Spinal cord (tissue), 10 donors: Measurements from ENCODE around the gene CCDC57. TPM values are rescaled to one million over a fixed set of nuclear protein-coding genes. Genes with fewer than 3 reads are reported as not detected.
A peak's percentile ranks its signal among the peaks of the same experiment; 100 is the strongest.

Experiments
- DNase-seq, 6 donors: peaks; one replicate each; pipeline versions ENCODE4 v3.0.0 to v3.0.0-alpha.2; 2013 to 2015; ENCODE audit warnings: low spot score in 6 of 6, low read depth in 4 of 6
- H3K27ac ChIP-seq: one replicate; pipeline ENCODE4 v1.5.1; 2013; ENCODE audit warnings: low read depth, low read length, control low read depth
- H3K27me3 ChIP-seq: one replicate; pipeline ENCODE4 v1.6.1; 2013; ENCODE audit warnings: low read length; ENCODE audit not compliant: control insufficient read depth, insufficient read depth
- H3K36me3 ChIP-seq: one replicate; pipeline ENCODE4 v1.6.1; 2013; ENCODE audit warnings: low read length; ENCODE audit not compliant: control insufficient read depth, insufficient read depth
- H3K4me1 ChIP-seq: one replicate; pipeline ENCODE4 v1.6.1; 2013; ENCODE audit warnings: low read length; ENCODE audit not compliant: control insufficient read depth, insufficient read depth
- H3K4me3 ChIP-seq: one replicate; pipeline ENCODE4 v1.5.1; 2013; ENCODE audit warnings: low read depth, low read length, control low read depth
- H3K9me3 ChIP-seq: one replicate; pipeline ENCODE4 v1.6.1; 2013; ENCODE audit warnings: low read length; ENCODE audit not compliant: control insufficient read depth, insufficient read depth
- WGBS: methylation state at CpG from one replicate; pipeline ENCODE4 v1.1.5; 2013; ENCODE audit warnings: missing lambda C conversion rate; ENCODE audit not compliant: insufficient coverage; 5-methylcytosine and 5-hydroxymethylcytosine counted together
- polyA plus RNA-seq, 2 donors: library from polyadenylated mRNA; unstranded; fragments of 120-200 nt; gene quantifications; one replicate each; pipeline ENCODE4 v1.2.1, GENCODE V29; 2013; ENCODE audit not compliant: insufficient read length in 2 of 2
- total RNA-seq, 2 donors: library from RNA; depleted of rRNA in 1 of 2; stranded (reverse); fragments of 120-200 nt in 1 of 2; fragments of >200 nt in 1 of 2; gene quantifications; one replicate each; pipeline versions ENCODE4 v1.2.3 to v1.2.4, GENCODE V29; 2013 to 2014
- donor health status: healthy.

Gene CCDC57
- total and polyA plus RNA-seq, 4 donors: 15.3 to 85.3 (median 39.7) TPM

DNA sequence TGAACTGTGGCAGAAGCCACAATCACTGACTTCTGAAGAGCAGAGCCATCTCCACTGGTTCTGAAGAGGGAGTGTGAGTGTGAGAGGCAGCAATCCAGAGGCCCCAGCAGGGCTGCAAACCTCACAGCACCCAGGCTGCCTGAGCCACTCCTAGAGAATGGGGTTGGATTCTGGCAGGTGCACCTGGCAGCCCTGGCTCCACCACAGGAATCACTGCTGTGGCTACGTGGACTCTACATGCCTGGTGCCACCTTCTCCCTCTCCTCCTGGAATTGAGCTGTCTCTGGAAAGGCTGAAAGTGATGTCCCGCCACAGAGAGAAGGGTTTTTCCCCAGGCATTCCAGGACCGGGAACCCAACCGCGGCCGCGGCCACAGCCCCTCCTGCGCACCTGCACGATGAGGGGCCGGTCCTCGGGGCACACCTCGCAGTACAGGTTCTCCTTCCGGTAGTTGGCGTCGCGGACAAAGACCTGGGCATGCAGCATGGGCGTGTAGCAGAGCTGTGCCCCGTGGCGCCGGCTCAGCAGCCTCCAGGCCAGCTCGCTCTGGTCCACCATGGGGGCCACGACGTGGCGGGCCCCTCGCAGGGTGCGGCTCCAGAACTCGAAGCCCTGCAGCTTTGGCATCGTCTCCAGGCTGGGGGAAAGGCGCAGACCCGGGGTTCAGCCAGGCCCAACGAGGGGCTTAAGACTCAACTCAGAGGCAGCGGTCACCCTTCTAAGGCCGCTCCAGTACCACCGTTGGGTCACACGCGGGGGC, 148.0 kb downstream of the CCDC57 start:
- Histone ChIP-seq H3K27me3 (no peaks in the 10 kb centered on the region), H3K4me1 (peaks cover 27% of the 10 kb centered on the region), H3K27ac (no peak overlapping the region), H3K9me3 (no peaks in the 10 kb centered on the region), H3K4me3 (peak overlapping the region; percentile 64), H3K36me3 (peaks cover 56% of the 10 kb centered on the region)
- 39% methylated on average over 36 of the region's 36 CpGs for WGBS
- no peak for DNase-seq

DNA sequence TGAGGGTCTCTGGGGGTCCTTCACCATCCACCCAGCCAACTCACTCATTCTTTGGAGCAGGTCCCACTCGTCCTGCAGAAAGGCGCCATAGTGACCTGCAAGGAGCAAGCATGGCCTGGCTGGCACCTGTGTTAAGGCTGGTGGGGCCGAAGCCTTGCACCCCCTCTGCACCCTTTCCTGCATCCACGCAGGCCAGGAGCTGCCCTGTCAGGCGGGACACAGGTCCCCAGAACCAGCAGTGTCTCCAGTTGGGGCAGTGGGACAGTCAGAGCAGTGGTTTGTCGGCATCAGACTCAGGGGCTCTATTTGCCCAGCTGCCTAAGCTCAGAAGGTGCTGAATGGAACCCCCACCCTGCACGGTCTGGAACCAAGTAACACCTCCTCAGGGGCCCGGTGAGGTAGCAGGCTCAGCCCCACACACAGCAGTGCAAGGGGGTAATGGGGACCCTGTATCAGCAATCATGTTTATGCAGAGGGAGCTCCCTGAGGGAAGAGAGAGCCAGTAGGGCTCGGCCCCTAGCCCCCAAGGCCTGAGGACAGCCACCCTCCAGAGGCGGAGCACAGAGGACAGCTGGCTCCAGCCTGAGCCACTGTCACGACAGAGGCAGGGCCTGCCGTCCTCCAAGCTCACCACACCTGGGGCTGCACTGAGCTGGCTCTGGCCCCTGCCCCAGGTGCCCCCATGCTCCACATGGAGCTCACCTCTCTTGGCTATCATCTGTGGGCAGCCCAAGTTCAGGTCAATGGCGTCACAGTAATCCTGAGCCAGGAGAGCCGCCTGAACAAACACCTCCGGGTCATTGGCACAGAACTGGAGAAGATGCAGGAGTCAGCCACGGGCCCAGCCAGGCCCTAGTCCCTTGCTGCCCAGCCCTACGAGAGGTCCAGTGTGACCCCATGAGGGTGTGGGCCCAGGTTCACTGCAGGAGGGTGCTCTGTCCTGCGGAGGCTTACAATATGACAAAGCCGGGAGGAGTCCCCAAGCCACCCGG, 148.9 kb downstream of the CCDC57 start:
- Histone ChIP-seq H3K9me3 (no peaks in the 10 kb centered on the region), H3K4me3 (no peak overlapping the region), H3K27me3 (no peaks in the 10 kb centered on the region), H3K27ac (no peak overlapping the region), H3K4me1 (peaks cover 27% of the 10 kb centered on the region), H3K36me3 (peaks cover 65% of the 10 kb centered on the region)
- WGBS: 92% methylated on average over 18 of the region's 20 CpGs
- DNase-seq: no peak

DNA sequence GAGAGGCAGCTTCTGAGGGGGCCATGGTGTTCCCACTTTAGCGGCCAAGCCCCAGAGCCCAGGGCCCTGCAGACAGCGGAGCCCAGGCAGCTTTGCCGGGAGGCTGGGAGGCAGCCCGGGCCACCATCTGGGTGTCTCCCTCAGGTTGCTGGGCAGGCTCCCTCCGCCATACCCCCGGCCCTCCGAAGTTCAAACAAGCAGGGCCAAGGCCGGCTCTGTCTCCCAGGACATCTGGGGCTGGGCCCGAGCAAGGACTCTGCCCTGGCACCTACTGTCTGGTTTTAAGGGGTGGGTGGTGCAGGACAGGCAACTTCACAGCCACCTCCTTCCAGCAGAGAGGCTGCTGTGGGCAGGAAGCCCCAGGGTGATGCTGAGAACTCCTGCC, 149.7 kb downstream of the CCDC57 start:
- Histone ChIP-seq H3K27ac (no peak overlapping the region), H3K9me3 (no peaks in the 10 kb centered on the region), H3K27me3 (no peaks in the 10 kb centered on the region), H3K36me3 (peaks cover 72% of the 10 kb centered on the region), H3K4me3 (no peak overlapping the region), H3K4me1 (peaks cover 27% of the 10 kb centered on the region)
- WGBS: 93% methylated on average over 9 of the region's 9 CpGs
- no peak for DNase-seq

DNA sequence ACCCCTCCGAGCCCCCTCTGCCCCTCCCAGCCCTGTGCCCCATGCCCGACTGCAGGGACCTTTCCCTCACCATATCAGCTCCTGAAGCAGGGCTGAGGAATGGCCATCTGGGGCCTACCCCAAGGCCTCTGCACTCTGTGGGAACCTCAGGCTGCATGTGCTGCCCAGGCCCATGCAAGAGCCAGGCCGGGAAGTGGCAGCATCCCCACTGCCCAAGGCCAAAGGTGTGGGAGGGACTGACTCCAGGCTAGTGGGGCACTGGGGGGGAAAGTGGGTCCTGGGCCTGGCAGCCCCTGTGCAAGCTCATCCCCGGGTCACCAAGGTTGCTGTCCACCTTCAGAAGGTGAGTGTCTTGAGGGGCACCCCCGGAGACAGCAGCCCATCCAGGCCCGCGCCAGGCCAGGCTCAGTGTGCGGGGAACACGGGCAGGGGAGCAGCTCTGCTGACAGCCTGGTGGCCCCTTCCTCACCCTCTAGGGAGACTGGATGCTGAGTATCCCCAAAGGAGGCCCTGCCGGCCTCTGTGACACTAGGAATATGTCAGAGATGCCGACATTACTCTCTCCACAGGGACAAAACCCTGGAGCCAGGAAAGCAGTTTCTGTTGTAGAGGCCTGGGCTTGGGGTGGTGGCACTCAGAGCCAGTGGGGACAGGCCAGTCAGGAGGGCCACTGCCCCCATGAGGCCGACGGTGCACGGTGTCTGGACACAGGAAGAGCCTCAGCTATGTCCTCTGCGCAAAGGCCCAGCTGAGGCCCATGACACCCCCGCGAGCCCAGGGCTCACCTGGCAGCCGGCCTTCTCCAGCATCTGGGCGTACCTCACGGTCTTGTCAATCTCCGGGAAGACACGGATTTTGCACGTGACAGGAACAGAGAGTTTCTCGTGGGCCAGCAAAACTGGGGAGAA, 150.3 kb downstream of the CCDC57 start:
- Histone ChIP-seq H3K27me3 (no peaks in the 10 kb centered on the region), H3K4me1 (peaks cover 27% of the 10 kb centered on the region), H3K36me3 (peaks cover 78% of the 10 kb centered on the region), H3K27ac (no peak overlapping the region), H3K4me3 (no peak overlapping the region), H3K9me3 (no peaks in the 10 kb centered on the region)
- WGBS: 90% methylated on average over 22 of the region's 24 CpGs
- no peak for DNase-seq

DNA sequence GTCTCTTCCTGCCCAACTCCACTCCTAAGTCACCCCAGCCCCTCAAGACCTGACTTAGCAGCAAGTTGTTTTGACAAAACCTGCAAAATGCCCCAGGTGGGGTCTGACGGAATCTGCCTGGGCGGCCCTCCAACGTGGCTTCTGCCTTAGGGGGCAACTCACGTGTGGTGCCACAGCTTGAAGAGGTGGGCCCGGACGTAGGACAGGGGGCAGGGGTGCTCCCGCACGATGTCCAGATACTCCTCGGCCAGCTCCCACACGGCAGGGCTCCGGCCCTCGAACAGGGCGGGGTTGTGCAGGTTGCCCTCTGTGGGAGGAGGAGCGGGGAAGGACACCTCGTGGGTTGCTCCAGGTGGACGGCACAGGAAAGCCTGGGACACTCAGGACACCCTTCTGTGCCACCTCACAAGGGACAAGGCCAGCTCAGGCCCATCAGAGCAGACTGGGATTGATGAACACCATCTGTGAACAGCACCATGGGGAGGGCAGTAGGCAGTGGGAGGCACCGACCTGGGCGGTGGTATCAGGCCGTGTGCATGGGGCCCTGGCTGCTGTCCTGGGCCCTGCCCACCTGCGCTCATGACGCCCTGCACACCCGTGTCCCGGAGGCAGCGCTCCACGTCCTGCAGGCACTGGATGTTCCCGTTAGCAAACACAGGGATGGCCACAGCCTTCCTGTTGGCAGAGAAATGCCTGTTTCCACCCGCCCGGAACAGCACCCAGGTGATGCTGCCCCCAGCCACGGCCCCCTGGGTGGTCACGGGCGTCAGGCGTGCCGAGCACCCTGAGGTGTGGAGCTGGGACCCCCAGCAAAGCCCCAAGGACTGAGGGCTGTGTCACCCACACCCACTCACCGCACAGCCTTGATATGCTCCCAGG, 151.4 kb downstream of the CCDC57 start:
- no peak overlapping the region for H3K27ac ChIP-seq
- 94% methylated on average over 34 of the region's 34 CpGs for WGBS
- H3K36me3 ChIP-seq: peaks cover 89% of the 10 kb centered on the region

DNA sequence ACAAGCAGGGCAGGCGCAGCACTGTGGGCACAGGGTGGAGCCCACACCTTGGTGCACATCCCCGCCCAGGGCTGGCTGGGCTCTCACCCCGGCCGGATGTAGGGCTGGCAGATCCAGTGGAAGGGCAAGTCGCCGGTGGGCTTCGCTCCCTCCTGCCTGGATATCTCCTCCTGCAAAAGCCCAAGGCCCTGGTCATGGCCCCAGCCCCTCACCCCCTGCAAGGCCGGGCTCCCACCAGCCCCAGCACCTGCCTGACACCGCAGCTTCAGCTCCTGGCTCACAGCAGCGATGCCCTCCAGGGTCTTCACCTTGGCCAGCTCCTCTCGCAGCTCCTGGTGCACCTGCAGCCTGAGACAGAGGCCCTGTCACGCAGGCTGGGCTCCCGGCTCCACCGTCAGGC, 152.0 kb downstream of the CCDC57 start:
- 94% methylated on average over 14 of the region's 14 CpGs for WGBS
- no peak for DNase-seq

More for the DNA sequence above, 151.4 kb downstream of the CCDC57 start:
- Histone ChIP-seq H3K9me3 (no peaks in the 10 kb centered on the region), H3K4me3 (no peak overlapping the region), H3K27me3 (no peaks in the 10 kb centered on the region), H3K4me1 (peaks cover 24% of the 10 kb centered on the region)
- no peak for DNase-seq

DNA sequence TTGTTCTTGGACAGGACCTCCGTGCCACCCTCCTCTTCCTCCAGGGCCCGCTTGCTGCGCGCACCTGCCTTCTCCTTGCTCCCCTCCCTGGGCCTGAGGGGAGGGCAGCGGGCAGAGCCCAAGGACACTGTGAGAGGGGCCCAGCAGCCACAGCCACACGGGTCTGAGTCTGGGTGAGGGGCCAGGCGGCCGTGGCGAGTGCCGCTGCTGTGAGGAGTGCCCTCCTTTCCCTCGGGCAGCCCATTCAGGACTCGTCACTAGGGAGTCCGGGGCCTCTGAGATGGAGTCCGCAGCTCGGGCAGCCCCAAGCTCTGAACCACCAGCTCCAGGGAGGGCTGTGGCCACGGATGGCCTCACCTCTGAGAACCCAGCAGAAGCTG, 152.7 kb downstream of the CCDC57 start:
- Histone ChIP-seq H3K4me1 (peaks cover 19% of the 10 kb centered on the region), H3K27ac (no peak overlapping the region), H3K9me3 (no peaks in the 10 kb centered on the region), H3K4me3 (no peak overlapping the region), H3K27me3 (no peaks in the 10 kb centered on the region), H3K36me3 (peaks cover 99% of the 10 kb centered on the region)
- no peak for DNase-seq
- 84% methylated on average over 16 of the region's 16 CpGs for WGBS

More for the DNA sequence above, 152.0 kb downstream of the CCDC57 start:
- Histone ChIP-seq H3K27ac (no peak overlapping the region), H3K27me3 (no peaks in the 10 kb centered on the region), H3K4me1 (peaks cover 18% of the 10 kb centered on the region), H3K36me3 (peaks cover 96% of the 10 kb centered on the region), H3K9me3 (no peaks in the 10 kb centered on the region), H3K4me3 (no peak overlapping the region)

DNA sequence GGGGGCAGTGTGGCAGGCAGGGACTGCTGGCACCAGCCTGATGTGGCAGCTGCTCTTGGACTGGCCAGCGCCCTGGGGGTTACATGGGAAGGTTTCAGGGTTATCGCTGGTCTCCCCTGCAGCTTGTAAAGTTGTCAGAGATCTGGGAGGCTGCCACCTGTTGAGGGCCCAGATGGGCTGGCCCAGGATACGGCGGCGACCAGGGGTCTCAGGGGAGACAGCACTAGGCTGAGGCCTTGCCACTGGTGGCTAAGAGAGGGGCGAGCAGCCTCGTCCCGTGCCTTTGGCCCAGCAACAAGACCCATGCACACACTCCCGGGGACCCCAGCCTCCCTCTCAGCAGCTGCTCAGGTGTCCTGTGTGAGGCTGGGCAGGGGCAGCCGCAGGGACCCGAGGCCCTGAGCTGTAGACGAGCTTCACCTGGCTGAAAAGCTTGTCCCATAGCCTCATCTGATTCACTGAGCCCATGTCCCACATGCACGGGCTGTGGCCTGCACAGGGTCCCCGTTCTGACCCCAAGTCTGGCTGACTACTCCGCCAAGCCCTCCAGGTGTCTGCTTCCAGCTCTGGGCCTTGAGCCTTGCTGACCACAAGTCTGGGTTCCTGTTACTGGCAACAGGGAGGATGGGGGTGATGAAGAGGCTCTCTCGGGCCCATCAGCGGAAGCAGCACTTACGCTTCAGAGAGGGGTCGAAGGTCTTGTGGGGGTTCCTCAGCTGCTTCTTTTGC, 153.2 kb downstream of the CCDC57 start:
- Histone ChIP-seq H3K4me1 (peaks cover 14% of the 10 kb centered on the region), H3K27ac (no peak overlapping the region), H3K4me3 (no peak overlapping the region), H3K9me3 (no peaks in the 10 kb centered on the region), H3K36me3 (peaks cover 100% of the 10 kb centered on the region), H3K27me3 (no peaks in the 10 kb centered on the region)
- 86% methylated on average over 17 of the region's 19 CpGs for WGBS
- DNase-seq: no peak
